D341Med (cell line): Measurements from ENCODE around the gene CCDC112.

Experiments used
- DNase-seq: peaks from one replicate; pipeline ENCODE4 v3.0.0; 2012; ENCODE audit warnings: low spot score

CCDC112 gene

DNA sequence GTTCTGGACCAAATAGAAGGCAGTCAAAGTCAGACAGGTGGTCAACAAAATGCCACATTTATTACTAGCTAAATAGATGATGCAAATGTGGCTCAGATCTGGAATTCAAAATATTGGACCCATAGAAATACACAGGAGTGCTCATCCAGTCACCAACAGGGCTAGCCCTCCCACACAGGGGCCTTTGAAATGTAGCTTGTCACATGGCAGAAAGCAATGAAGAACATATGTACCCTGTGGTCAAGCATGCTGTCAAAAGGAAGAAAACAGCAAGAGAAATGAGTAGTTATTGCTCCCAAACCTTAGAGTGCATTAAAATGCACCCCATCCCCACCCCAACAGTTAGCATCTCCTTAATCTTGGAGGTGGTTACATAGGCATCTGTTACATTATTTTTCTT lies 20.9 kb upstream of the CCDC112 start:
- no peak for DNase-seq

DNA sequence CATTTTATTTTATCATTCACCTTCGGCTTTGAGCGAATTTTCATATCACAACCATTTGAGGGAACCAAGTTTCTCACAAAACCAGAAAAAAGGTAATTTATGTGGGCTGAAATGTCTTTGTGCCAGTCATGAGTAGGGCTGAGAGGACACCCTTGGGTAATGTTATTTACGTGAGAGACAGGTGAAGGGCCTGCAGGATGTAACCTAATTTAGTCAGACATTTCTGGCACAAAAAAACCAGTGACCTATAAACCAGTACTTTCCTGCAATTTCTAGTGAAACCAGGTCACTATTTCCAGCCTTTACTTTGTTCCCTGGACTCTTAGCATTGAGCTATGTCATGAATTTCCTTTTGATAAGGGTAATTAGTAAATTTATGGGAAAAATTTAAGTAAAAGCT lies 17.2 kb upstream of the CCDC112 start:
- no peak for DNase-seq

- no peak for DNase-seq
Measured at GRCh38 chr5:115313052-115313451, 16.6 kb upstream of the CCDC112 start.

DNA sequence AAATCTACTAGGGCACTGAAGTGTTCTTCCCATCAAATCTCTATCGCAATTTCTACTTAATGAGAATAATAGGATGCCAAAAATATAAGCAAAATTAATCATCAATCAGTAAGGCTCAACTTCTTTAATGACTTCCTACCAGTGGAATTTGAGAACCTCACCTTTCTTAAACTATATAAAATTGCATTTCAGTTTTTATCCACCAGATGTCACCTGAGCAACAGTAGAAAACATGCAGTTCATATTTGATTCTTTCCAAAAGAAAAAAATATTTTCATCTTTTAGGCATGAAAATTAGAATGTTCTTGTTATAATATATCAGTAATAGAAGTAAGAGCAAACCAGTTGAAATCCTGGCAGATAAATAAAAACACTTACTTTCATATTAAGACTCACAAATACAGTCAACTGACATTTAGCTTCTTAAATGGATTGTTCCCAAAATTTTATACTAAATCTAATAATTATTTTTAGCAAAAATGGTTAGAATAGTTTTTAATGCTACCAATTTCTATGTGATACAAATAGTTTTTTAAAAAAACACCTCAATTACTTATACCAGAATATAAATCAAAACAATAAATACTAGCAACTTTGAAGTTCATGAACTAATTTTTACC lies 13.4 kb upstream of the CCDC112 start:
- no peak for DNase-seq

DNA sequence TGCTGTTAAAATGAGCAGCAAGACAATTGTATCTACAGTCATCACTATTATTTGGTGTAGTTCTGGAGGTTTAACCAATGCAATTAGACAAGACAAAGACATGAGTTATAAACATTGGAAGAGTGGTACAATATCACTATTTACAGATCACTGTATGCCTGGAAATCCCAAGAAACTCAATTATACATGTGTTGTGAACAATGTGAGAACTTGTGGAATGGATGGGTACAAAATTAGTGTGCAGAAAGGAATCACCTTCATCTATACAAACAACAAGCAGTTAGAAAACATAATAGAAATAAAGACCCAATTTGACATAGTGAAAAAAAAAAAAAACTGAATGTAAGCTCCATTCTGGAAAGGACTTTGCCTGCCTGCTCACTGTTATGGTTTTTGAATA lies 12.4 kb upstream of the CCDC112 start:
- DNase-seq = no peak

GRCh38 chr5:115306011-115306536 lies 9.6 kb upstream of the CCDC112 start:
- DNase-seq = no peak

DNA sequence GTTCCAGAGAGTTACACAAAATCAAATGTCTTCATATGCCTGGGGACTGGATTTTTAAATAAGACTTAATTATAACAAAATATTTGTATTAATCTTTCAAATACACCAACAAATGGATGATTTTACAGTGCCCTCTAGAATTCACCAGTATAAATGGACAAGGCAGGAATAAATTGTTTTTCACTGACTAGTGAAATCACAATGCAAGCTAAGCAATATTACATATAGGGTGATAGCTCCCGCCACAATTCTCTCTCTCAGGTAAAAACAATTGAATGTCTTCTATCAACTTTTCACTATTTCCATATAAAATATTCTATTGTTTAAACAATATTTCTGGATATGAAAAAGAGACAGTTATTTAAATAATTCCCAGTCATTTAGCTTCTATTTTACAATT lies 8.0 kb upstream of the CCDC112 start:
- DNase-seq = no peak

DNA sequence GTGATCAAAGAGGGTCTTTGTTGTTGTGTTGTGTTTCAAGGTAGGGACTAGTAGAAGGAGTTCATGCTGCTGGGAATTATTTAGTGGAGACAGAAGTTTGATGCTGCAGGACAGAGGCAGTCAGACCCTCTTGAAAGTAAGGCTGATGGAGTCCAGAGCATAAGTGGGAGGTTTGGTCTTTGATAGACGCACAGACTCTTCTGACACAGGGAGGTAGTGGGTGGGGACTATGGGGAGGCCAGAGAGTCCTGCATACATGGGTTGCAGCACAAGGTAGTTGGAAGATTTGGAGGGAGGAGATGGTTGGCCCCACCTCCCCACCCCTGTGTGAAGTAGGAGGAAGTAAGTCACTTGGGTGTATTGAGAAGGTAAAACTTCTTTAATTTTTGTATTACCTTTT lies 2.4 kb upstream of the CCDC112 start:
- DNase-seq = no peak

GRCh38 chr5:115297031-115297430 lies 577 bp upstream of the CCDC112 start:
- no peak for DNase-seq

DNA sequence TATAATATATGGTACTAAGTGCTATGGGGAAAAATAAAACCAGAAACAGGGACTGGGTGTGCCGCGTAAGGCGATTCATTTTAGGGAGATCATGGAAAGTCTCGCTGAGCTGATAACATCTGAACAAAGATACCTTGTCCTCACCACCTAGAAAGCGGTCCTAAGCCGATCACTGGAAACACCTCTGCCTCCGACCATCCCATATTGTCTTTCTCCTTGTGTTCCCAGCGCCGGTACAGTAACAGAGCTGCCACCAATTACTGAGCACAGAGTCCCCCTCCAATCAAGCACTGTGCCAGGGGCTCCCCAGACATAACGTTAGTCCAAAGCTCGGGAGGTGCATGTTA lies 704 bp downstream of the CCDC112 start:
- DNase-seq = no peak

GRCh38 chr5:115291397-115291796 lies 5.1 kb downstream of the CCDC112 start:
- no peak for DNase-seq

GRCh38 chr5:115289104-115289503 lies 7.3 kb downstream of the CCDC112 start:
- DNase-seq = no peak

DNA sequence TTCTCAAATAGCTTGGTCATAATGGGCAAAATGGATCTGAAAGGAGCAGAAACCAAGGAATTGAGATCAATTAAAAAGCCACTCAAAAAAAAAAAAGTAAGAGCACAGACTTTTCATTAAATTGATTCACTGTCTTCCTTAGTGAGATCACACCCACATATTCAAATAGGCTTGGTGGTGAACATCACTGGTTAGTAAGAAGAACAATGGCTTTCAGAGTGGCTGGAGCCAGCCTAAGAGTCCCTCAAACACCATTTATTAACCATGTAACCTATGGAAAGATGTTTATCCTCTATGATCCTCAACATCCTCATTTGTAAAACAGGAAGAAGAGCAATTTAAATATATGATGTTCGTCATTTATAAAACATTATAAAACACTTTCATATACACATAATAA lies 12.4 kb downstream of the CCDC112 start:
- no peak for DNase-seq

DNA sequence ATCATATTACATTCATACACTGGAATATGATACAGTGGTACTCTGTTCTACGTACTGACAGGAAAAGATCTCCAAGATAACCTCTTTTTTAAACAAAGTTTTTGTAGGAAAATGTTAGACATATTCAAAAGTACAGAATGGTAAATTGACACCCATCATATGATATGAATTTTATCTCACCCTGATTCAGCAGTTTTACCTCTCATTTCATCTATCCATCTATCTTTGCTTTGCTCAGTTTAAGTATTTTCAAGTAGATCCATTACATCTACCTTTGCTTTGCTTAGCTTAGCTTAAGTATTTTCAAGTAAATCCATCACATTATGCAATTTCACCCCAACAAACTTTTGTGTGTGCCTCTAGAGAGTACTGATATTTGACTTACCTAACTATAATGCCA lies 14.3 kb downstream of the CCDC112 start:
- no peak for DNase-seq

DNA sequence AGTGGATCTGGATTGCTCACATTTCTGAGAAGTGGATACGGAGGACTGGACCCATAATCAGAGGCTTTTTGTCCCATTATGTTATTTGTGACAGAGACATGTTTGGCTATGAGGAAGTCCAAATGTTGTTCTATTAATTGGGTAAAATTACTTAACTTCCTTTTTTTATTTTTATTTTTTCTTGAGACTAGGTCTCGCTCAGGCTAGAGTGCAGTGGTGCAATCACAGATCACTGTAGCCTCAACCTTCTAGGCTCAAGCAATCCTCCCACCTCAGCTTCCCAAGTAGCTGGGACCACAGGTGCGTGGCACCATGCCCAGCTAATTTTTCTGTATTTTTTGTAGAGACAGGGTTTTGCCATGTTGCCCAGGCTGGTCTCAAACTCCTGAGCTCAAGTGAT lies 21.9 kb downstream of the CCDC112 start:
- DNase-seq = no peak

DNA sequence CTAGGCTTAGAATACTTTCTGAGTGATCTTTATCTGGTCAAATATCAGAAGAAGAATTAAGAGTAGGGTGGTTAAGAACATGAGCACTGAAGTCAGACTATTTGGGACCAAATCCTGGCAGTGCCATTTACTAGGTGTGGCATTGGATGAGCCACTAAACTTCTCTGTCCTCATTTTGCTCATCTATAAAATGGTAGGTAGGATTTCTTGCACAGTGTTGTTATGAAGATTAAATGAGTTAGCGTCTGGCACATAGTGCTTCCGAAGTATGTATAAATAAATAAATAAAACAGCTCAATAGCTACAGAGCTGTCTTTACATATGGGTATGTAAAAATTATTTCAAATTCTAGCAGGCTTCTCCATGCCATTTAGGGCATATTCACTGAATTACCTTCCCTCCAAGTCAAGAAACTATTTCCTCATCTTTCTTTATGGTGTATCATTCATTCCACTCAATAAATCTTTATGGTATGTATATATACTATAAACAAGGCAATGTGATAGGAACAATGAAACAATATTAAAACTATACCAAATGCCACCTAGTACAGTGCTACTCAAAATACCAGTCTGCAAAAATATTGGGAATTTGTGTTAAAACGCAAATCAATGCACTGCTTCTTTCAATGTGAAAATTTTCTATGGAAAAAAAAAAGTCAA lies 24.0 kb downstream of the CCDC112 start:
- DNase-seq = no peak

- no peak for DNase-seq
Measured at GRCh38 chr5:115271295-115272050, 25.0 kb downstream of the CCDC112 start.

DNA sequence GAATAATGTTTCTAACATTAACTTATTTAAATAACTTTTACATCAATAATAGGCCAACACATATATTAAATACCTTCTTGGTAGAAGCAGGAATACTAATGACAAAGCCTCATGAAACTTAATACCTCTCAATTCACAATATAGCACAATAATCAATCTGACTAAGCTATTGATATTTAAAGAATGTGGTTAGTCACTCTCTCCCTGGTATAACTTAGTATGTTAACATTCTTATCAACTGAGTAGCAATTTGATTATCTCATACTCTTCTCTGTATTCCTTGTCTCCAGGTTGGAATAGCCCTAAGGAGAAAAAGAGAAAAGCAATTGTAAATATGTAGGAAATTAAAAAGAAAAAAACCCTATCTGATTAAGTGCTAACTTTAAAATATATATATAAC lies 28.8 kb downstream of the CCDC112 start:
- no peak for DNase-seq

- DNase-seq = no peak
Measured at GRCh38 chr5:115265220-115265619, 31.2 kb downstream of the CCDC112 start.

DNA sequence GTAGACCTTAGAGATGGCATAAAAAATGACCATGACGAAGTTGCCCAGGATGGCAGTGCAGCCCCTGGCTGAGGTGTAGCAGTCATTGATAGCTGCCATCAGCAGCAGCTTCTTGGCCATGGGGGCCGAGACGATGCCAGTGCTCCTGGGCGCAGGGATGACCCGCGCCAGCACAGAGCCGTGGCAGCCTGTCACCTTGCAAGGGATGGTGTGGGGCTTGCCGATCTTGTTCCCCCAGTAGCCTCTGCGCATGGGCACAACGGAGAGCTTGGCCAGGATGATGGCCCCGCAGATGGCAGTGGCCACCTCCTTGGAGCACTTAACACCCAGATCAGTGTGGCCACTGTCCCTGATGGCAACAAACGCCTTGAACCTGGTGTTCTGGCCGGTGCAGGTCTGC lies 31.7 kb downstream of the CCDC112 start:
- no peak for DNase-seq

GRCh38 chr5:115263078-115263380 lies 33.4 kb downstream of the CCDC112 start:
- DNase-seq = no peak

GRCh38 chr5:115262321-115263077 lies 34.0 kb downstream of the CCDC112 start, which contains the start of gene PGGT1B:
TSS of gene PGGT1B (minus strand) at chr5:115262877. CDS start at chr5:115262851, 26 bp downstream.
- DNase-seq = peak; percentile 86

DNA sequence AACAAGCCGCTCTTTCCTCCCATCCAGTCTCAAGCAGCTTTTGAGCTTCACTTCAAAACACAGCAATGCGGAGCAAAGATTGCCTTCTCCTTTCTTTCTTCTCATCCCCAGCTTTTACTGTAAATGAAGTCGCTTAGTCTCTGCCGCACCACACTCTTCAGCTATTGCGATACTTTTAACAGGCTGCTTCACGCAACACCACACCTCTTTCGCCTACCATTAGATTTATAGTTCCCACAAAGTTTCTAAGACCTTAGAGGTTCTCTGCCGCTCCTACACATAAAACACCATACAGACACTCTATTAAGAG lies 34.5 kb downstream of the CCDC112 start:
- DNase-seq = peak; percentile 18
